SK-N-MC (cell line): Measurements from ENCODE around the gene LYZL6.

ENCODE experiments used
- EZH2 ChIP-seq: fragments of 200-600 bp; sonication (generic); IDR thresholded peaks from one replicate; pipeline ENCODE4 v1.6.1; 2017; ENCODE audit warnings: antibody characterized with exemption
- FOXP2 ChIP-seq: optimal IDR thresholded peaks from 2 replicates; pipeline ENCODE3; 2011; ENCODE audit warnings: mild to moderate bottlenecking, moderate library complexity; ENCODE audit not compliant: insufficient read depth; ENCODE audit errors: extremely low read length, control extremely low read depth

DNA sequence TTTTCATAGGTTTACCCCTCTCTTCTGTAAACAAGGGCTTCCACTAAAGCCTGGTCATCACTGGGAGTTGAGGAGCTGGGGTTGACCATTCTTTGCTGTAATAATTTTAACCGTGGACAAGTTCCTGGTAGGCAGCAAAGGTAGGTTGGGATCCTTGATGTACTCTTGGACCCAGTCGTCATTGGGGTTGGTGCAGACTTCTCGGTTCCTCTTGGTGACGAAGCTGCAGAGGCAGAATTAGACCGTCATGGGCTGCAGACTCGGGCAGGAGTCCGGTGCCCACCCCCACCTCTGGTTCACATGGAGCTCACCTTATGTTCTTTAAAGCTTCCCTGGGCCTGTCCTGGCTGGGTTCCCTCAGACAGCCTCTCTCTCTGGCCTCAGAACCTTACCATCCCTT is 34.0 kb upstream of the LYZL6 start:
- TF ChIP-seq EZH2 = no peak
- TF ChIP-seq FOXP2 = no peak
